DMS 273 (cell line): Measurements from ENCODE around the gene ACSM2B.
"Not testable (repeated sequence)": the region's sequence is repeated elsewhere in the genome, so short reads cannot be mapped to it uniquely, and the experiment has no call there.

Source experiments
- DNase-seq: peaks from one replicate; lab custom pipeline; 2025; ENCODE audit not compliant: unreplicated experiment; lab: John Stamatoyannopoulos, UW

The ACSM2B gene

DNA sequence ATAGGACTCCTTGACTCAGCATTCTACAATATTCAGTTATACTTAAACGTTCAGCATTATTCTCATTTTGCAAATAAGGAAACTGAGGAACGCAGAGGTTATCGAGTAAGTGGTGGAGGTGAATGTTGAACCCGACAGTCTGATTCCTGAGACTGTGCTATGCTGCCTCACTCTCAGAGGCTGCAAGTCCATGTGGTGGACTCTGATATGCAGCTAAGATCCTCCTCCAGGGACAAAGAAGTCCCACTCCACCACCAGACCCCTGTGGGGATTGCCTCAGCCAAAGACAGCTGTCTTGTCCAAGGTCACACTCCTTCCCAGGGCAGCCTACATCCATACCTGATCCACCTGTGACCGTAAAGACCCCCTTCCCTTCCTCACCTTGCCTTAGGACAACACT lies 37.5 kb downstream of the ACSM2B start:
- DNase-seq: no peak

DNA sequence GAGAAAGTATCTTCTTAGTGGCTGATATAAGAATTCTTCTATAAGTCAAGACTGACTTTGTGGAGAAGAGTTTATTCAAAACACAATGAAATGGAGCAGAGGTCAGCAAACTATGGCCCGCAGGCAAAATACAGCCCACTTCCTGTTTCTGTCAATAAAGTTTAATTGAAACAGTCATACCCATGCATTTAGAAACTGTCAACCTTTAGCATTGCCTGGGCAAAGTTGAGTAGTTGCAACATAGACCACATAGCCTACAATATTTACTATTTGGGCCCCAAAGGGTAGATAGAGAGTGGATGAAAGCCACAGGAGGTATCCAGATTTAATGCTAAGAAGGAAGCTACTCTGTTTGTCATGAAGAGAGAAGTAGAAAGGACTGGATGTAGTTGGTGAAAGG lies 38.0 kb downstream of the ACSM2B start:
- no peak for DNase-seq

DNA sequence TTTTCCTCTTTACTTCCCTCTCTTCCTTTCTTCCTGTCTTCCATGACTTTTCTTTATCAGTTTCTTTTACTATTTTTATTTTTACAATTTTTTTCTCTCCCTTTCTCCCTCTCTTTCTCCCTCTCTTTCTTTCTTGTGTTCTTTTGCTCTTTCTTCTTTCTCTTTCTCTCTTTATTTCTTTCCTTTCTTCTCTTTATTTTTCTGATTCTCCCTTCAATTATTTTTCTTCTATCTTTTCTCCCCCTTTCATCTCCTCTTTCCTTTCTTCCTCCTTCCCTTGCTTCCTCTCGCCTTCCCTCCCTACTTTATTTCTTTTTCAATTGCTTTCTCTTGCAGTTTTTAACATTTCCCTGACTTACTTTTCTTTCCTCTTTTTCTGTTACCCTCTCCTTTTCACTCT lies 39.5 kb downstream of the ACSM2B start:
- DNase-seq: not testable (repeated sequence)

- DNase-seq: not testable (repeated sequence)
Measured at GRCh38 chr16:20532284-20532792, 43.8 kb downstream of the ACSM2B start.

- DNase-seq: not testable (repeated sequence)
Measured at GRCh38 chr16:20531795-20532194, 44.4 kb downstream of the ACSM2B start.

- no peak for DNase-seq
Measured at GRCh38 chr16:20520103-20520502, 56.1 kb downstream of the ACSM2B start.

- DNase-seq: no peak
Measured at GRCh38 chr16:20519231-20519630, 56.9 kb downstream of the ACSM2B start.

DNA sequence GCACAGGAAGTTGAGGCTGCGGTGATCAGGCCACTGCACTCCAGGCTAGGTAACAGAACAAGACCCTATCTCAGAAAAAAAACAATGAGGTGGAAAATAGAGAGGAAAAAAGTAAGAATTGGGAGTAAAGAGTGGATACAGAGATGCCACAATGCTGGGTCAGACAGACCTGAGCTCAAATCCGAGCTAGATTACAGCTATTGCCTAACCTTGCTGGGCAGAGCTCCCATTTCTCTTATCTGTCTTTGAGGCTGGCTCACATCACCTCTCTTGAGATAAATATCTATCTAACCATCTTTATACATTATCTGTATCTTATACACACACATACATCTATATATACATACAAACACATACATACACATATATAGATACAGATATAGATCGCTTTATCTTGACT lies 59.0 kb downstream of the ACSM2B start:
- DNase-seq: no peak

- DNase-seq: no peak
Measured at GRCh38 chr16:20515688-20516090, 60.5 kb downstream of the ACSM2B start.

- no peak for DNase-seq
Measured at GRCh38 chr16:20510323-20510722, 65.8 kb downstream of the ACSM2B start.

DNA sequence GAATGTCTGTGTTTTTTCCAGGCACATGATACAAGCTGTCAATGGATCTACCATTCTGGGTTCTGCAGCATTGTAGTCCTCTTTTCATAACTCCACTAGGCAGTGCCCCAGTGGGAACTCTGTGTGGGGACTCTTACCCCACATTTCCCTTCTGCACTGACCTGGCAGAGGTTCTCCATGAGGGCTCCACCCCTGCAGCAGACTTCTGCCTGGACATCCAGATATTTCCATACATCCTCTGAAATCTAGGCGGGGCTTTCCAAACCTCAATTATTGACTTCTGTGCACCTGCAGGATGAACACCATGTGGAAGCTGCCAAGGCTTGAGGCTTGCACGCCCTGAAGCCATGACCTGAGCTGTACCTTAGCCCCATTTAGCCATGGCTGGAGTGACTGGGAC lies 68.9 kb downstream of the ACSM2B start:
- no peak for DNase-seq

DNA sequence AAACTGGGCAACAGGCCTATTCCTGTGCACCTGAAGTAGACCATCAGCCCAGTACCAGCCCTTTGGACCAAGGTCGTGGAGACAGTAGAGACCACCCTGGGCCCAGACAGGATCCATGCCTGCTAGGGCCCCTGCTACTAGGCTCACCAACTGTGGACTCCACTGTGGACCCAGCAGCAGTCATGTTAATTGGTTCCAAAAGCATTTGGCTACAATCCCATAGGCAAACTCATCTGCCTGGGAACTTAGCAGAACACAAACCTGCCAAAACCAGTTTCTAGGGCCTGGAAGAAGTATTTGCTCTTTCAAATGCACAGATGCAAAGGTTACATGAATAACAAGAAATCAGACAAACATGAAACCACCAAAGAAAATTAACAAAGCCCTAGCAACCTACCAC lies 71.7 kb downstream of the ACSM2B start:
- no peak for DNase-seq

DNA sequence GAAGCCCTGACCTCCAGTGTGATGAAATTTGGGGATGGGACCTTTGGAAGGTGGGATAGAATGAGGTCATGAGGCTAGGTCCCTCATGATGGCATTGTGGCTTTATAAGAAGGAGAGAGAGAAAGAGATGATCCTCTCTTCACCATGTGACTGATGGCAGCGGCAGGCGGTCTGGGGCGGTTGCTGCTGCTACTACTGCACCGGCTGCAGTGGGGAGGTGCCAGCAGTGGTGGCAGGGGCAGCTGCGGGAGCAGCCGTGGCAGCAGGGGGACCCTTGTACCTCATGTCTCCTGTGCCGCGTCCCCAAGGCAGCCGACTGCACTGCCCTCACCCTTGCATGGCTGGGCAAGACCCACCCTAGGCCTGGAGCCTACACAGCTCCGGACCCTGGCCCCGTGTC lies 84.7 kb downstream of the ACSM2B start:
- DNase-seq: not testable (repeated sequence)

DNA sequence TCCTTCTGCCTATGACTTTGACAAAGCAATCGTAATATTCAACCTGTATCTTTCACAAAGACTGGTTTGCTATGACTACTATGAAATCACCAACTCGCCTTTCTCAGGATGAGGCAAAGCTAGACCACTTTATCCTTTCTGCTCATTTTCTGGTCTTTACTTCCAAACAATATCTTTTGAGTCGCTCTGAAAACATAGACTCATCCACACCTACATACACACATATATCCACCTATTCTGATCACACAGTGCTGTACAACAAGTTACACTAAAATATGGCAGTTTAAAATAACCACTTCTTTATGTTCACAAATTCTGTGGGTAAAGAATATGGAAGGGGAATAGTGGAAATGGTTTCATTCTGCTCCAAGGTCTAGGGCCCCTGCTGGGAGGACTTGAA lies 85.2 kb downstream of the ACSM2B start:
- DNase-seq: not testable (repeated sequence)
